WI38 (cell line): ENCODE data around the gene KRTAP5-5.
"Not testable (repeated sequence)": the region's sequence is repeated elsewhere in the genome, so short reads cannot be mapped to it uniquely, and the experiment has no call there.

Source experiments
- H3K4me3 ChIP-seq: 2 replicates; pipeline ENCODE4 v1.5.1; 2011; ENCODE audit warnings: low read depth, mild to moderate bottlenecking, control low read depth, low read length
- TF ChIP-seq, protein P1 (sequence below): IDR thresholded peaks from 2 replicates; pipeline ENCODE4 v1.5.1; 2012; ENCODE audit warnings: low read depth, mild to moderate bottlenecking, control low read depth, low read length

The KRTAP5-5 gene

DNA sequence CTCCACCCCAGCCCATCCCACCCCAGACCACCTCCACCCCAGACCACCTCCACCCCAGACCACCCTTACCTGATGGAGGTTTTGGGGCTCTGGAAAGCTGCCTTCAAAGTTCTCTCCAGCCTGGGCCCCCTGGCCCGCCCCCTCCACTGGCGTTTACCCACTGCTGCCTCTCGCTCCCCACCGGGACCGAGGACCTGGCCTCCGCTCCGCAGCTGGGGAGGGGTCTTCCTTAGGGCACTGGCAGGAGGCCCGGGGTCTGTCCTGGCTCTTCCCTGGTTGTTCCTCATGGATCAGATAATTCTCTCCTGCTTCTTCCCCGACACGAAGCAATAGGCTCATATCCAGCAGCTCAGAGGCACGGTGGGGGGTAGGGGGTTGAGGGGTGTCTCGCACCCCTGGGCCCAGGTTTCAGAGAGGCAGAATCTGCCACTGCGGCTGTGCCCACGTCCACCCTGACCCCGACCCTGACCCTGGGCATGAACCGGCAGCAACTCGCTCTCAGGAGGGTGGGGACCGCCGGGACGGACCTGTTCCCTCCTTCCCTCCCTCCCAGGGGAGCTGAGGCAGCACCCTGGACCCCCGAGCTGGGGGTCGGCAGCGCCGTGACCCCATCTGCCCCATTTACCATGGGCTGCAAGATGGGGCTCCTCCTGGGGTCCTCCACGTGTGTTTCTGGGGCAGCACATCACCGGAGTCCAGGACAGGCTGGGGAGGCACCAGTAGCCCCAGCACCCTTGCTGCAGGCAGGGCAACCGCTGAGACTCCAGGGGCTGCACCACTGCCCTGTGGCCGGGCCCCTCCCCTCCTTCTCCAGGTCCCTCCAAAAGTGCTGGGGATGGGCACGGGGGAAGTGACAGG lies 12.9 kb downstream of the KRTAP5-5 start:
- H3K4me3 ChIP-seq: no peak overlapping the region
- TF ChIP-seq, protein P1, sequence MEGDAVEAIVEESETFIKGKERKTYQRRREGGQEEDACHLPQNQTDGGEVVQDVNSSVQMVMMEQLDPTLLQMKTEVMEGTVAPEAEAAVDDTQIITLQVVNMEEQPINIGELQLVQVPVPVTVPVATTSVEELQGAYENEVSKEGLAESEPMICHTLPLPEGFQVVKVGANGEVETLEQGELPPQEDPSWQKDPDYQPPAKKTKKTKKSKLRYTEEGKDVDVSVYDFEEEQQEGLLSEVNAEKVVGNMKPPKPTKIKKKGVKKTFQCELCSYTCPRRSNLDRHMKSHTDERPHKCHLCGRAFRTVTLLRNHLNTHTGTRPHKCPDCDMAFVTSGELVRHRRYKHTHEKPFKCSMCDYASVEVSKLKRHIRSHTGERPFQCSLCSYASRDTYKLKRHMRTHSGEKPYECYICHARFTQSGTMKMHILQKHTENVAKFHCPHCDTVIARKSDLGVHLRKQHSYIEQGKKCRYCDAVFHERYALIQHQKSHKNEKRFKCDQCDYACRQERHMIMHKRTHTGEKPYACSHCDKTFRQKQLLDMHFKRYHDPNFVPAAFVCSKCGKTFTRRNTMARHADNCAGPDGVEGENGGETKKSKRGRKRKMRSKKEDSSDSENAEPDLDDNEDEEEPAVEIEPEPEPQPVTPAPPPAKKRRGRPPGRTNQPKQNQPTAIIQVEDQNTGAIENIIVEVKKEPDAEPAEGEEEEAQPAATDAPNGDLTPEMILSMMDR: no peak

DNA sequence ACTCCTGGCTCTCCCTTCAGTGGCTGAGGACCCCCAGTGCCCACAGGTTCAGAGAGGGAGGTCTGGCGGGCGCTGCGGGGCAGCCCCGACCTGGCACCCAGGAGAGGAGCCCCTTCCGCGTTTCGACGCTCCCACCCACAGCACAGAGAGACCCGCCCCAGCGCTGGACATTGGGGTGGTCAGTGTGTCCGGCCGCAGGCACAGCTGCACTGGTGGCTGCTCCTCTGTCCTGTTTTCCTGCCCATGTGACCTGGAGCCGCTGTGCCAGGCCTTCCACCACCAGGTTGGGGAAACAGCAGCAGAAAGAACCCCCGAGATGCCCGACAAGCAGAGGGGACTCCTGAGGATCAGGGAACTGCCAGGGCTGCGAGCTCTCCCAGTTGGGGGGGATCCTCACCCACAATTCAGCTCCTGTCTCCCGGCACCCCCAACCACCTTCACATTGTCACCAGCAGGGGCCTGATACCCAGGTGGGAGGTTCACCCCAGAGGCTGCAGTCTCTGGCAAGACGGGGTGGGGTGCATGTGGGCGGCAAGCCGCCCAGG lies 13.6 kb downstream of the KRTAP5-5 start:
- TF ChIP-seq, protein P1: no peak
- no peak overlapping the region for H3K4me3 ChIP-seq

DNA sequence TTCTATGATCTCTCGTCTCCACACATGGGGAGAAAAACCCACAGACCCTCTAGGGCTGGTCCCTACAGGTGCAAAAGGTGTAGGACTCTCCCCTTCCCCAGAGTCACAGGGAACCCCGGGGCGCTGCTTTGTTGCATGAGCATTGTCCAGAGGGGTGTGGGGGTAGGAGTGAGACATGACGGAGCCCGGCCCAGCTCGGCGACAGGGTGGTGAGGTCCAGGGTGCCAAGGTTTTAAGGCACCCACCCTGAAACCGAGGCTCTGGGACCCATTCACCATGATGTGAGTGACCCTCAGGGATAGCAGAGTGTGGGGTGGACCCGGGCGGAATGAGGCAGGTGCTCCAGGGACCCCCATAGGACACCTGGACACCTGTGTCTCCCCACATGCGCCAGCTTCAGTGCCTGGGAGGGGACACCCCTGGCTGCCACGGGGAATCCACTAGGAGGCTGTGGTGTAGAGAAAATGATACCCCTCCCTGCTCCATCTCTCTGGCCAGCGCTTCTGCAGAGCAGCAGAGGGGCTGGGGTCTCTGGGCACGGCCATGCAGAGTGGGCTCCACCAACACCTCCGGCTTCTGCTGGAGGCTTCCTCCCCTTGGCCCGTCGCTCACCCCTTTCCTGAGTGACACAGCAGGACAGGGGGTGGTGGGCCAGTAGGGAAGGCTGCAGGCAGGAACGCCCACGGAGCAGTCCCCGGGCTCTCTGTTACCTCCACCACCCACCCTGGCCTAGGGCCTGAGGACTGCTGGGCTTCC lies 15.2 kb downstream of the KRTAP5-5 start:
- H3K4me3 ChIP-seq: no peak overlapping the region
- TF ChIP-seq, protein P1: no peak

DNA sequence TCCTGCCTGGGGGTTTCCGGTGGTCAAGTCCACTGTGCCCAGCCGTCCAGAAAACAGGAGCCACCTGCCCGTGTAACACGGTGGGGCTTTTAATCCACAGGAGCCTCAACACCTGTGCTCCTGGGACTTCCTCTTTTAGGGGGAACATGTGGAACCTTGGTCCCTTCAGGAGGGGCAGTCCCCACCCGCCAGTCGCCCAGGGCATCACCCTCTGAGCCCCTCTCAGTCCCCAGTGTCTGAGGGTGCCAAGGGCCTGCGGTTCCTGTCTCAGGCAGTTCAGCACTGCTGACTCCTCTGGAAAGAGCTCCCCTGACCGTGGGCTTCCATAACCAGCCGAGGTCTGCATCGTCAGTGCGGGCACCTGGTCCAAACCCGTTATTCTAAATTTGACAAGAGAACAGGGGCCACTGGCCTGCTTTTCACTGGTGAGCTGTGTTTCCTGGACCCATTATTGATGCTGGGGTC lies 15.8 kb downstream of the KRTAP5-5 start:
- no peak overlapping the region for H3K4me3 ChIP-seq
- TF ChIP-seq, protein P1: no peak

DNA sequence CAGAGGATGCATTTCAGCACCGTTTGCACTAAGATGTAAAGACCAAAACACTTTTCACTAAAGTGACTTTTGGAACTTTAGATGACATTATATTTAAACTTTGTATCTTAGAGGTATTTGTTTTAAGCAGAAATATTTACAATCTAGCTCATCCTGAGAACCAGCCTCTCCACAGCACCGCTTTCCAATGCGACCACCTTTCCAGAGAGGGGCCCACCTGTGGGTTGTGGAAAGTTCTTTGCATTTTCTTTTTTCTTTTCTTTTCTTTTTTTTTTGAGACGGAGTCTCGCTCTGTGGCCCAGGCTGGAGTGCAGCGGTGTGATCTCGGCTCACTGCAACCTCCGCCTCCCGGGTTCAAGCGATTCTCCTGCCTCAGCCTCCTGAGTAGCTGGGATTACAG lies 17.0 kb downstream of the KRTAP5-5 start:
- not testable (repeated sequence) for H3K4me3 ChIP-seq

DNA sequence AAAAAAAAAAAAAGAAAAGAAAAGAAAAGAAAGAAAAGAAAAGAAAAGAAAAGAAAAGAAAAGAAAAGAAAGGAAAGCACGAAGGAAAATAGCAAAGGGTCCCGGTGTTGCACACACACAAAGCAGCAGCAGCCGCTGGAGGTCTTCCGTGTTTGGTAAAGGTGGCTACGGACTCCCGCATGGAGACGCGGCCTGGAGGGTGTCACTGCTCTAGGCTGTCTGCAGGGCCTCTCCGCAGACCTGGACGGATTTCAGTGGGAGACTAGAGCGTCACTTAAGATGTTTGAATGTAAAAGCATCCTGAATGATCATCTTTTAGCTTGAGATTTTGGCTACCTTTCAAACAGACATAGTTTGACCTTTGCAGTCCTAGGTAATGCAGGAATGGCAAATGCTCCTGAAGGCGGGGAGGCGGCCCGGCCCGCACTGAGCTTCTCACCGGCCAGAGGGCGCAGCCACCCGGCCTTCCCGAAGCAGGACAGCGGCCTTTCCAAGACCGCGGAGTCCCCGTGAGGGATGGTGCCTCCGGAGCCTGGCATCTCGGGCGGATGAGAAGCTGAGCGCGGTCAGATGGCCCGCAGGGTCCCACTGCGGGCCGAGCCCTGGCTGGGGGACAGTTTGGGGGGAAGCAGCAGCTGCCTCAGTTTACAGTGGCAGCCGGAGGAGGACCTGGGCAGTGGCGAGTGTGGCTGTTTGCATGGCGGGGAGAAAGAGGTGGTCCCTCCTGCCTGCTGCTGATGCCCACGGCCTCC lies 18.5 kb downstream of the KRTAP5-5 start:
- no peak overlapping the region for H3K4me3 ChIP-seq
- TF ChIP-seq, protein P1: no peak

DNA sequence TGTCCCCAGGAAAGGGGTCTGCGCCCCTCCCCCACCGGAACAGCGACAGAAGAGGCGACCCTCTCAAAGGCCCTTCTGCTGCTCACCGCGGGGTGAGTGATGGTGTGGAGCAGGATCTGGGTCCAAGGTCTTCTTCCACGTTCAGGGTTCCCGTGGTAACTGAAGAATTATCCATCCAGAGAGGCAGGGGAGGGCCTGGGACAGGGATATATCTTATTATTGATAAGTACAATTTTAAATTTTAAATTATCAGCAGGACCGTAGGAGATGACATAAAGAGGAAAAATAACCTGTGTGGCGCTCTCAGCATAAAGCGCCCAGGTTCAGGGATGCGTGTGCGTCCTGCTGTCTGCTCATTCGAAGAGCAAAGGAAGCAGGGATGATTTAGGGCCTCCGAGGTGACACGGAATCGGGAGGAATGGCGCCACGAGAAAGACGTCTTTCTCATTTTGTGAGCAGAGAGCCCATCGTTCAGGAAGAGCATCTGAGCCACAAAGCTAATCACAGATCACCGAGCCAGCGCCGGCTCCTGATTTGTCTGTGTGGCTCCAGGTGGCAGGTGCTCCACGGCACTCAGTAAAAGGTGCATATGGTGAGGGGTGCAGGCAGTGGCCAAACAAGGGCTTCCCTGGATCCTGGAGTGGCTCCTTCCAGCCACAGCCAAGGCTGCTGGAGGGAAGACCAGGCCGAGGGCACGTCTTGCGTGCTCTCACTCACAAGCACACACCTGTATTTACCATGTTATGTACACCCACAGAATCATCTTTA lies 19.3 kb downstream of the KRTAP5-5 start:
- H3K4me3 ChIP-seq: no peak overlapping the region
- TF ChIP-seq, protein P1: no peak
